Subcutaneous preadipocyte (primary cell): ENCODE results near the gene RLBP1. TPM values are rescaled to one million over a fixed set of nuclear protein-coding genes. Genes with fewer than 3 reads are reported as not detected.

Source experiments
- total RNA-seq: library from RNA; depleted of rRNA; stranded (reverse); fragments of >200 nt; gene quantifications from 2 replicates; pipeline ENCODE4 v1.2.3, GENCODE V29; 2012

RLBP1 gene
- total RNA-seq: not detected in 2 replicates

DNA sequence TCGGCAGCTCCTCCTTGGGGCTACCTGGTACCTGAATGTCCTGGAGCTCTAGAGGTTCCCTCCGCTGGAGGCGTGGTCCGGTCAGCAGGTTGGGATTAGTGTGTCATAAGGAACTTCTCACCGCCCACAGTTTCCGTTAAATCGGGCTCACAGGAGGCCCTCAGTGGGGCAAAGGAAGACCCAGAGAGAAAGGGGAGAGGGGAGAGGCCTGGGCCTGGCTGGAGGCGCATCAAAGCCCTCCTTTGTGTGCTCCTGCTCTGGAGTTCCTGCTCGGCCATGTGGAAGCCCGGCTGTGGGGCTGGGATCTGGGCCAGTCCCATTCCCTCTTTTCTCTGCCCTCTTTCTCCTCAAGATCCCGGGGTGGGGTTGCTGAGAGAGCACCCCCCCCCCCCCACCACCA lies at the start of gene RLBP1:
Gene RLBP1 (minus strand): TSS at position 37 of the 400 bp plus-strand sequence. CDS start 2,604 bp downstream, outside the sequence.

DNA sequence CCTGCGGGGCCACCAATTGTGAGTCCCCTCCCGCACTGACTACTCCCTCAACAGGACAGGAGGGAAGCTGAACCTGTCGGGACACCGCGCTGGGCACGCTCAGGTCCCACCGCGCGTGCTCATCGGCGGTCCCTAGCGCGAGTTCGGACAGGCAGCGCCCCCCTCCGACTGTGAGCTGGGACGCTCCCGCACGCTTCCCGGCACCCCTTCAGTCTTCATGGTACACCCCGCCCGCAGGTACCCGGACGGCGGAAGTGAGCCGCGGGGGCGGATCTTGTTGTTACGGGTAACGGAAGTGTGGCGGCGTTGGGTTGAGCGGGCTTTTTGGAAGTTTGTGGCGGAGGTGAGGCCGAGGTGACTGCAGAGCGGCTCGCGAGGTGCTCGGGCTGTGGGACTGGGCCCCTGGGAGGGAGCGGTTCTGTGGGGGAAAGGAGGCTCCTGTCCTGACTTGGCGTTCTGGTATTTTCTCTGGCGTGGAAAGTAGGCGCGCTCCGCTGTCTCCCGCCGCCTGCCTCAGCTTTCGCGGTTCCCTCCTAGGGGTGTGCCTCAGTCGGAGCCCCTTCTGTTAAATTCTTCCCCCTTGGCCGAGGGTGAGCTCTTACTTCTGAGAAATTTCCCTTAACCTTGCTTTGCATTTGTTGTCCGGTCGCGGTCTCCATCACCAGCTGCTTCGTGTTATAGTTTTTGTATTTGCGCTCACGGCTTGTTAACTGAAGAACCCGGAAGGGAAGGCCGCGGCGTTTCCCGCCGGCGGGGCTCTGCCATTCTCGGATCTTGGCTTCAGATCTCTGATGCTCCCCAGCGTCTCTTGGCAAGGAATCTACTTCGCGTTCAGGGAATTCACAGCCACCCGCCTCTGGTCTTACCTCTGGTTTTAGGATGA lies 22.6 kb upstream of the RLBP1 start, which contains the start of gene FANCI:
Gene FANCI (plus strand): TSS at position 289 of the 883 bp plus-strand sequence. CDS start 3,669 bp downstream, outside the sequence.

Other genes starting within 250 kb of the RLBP1 start
- 63.7 and 80.1 TPM in 2 replicates for gene ABHD2, start 133.1 kb downstream of the RLBP1 start, total RNA-seq
- 22.8 and 43.8 TPM in 2 replicates for gene FANCI, start 22.4 kb upstream of the RLBP1 start, total RNA-seq
- gene POLG, start 113.2 kb upstream of the RLBP1 start, total RNA-seq: 57.0 and 90.1 TPM in 2 replicates